H9 (cell line): Measurements from ENCODE around the gene COL23A1. TPM values are rescaled to one million over a fixed set of nuclear protein-coding genes. Genes with fewer than 3 reads are reported as not detected.

Source experiments
- DNase-seq: peaks from one replicate; pipeline ENCODE4 v3.0.0-alpha.2; 2017
- H2AFZ ChIP-seq: one replicate; pipeline ENCODE4 v1.6.1; 2013; ENCODE audit warnings: mild to moderate bottlenecking, low read length, control low read depth, moderate library complexity
- H2AK5ac ChIP-seq: 2 replicates; pipeline ENCODE4 v1.6.1; 2013; ENCODE audit warnings: low read length, control low read depth, mixed read lengths; ENCODE audit not compliant: insufficient read length
- H2BK120ac ChIP-seq: one replicate; pipeline ENCODE4 v1.6.1; 2013; ENCODE audit warnings: low read depth, mild to moderate bottlenecking, low read length, control low read depth, inconsistent platforms; ENCODE audit not compliant: poor library complexity, severe bottlenecking
- H2BK12ac ChIP-seq: 2 replicates; pipeline ENCODE4 v1.6.1; 2013; ENCODE audit warnings: low read length, control low read depth, mixed read lengths, low read depth; ENCODE audit not compliant: insufficient read length
- H2BK15ac ChIP-seq: 2 replicates; pipeline ENCODE4 v1.6.1; 2013; ENCODE audit warnings: low read depth, low read length, control low read depth
- H2BK20ac ChIP-seq: one replicate; pipeline ENCODE4 v1.6.1; 2013; ENCODE audit warnings: low read depth, mild to moderate bottlenecking, low read length, control low read depth, inconsistent platforms; ENCODE audit not compliant: poor library complexity, severe bottlenecking
- H2BK5ac ChIP-seq: 2 replicates; pipeline ENCODE4 v1.6.1; 2013; ENCODE audit warnings: low read length, control low read depth, mixed read lengths; ENCODE audit not compliant: insufficient read length
- H3K14ac ChIP-seq: 2 replicates; pipeline ENCODE4 v1.6.1; 2013; ENCODE audit warnings: low read length, control low read depth; ENCODE audit not compliant: insufficient read depth
- H3K18ac ChIP-seq: 2 replicates; pipeline ENCODE4 v1.6.1; 2013; ENCODE audit warnings: low read depth, mild to moderate bottlenecking, mixed read lengths, low read length, control low read depth; ENCODE audit not compliant: insufficient read length
- H3K23ac ChIP-seq: 2 replicates; pipeline ENCODE4 v1.6.1; 2013; ENCODE audit warnings: low read length, control low read depth, mixed read lengths, low read depth; ENCODE audit not compliant: insufficient read length
- H3K23me2 ChIP-seq: 2 replicates; pipeline ENCODE4 v1.6.1; 2013; ENCODE audit warnings: low read depth, mild to moderate bottlenecking, mixed read lengths, low read length, control low read depth; ENCODE audit not compliant: insufficient read length, poor library complexity, severe bottlenecking
- H3K27ac ChIP-seq: 2 replicates; pipeline ENCODE4 v1.5.1; 2013; ENCODE audit warnings: low read length, control low read depth, mixed read lengths, low read depth; ENCODE audit not compliant: insufficient read length
- H3K27me3 ChIP-seq: 2 replicates; pipeline ENCODE4 v1.6.1; 2013; ENCODE audit warnings: low read length, control low read depth, inconsistent platforms; ENCODE audit not compliant: insufficient read depth
- H3K4ac ChIP-seq: 2 replicates; pipeline ENCODE4 v1.6.1; 2013; ENCODE audit warnings: low read depth, mild to moderate bottlenecking, control low read depth, inconsistent platforms, low read length, moderate library complexity
- H3K4me1 ChIP-seq: 2 replicates; pipeline ENCODE4 v1.6.1; 2013; ENCODE audit warnings: low read length, control low read depth, inconsistent platforms; ENCODE audit not compliant: insufficient read depth
- H3K4me2 ChIP-seq: 2 replicates; pipeline ENCODE4 v1.6.1; 2013; ENCODE audit warnings: low read length, control low read depth, mixed read lengths; ENCODE audit not compliant: insufficient read length, insufficient read depth
- H3K56ac ChIP-seq: 2 replicates; pipeline ENCODE4 v1.6.1; 2013; ENCODE audit warnings: low read depth, mild to moderate bottlenecking, mixed read lengths, low read length, control low read depth; ENCODE audit not compliant: insufficient read length
- H3K79me1 ChIP-seq: 2 replicates; pipeline ENCODE4 v1.6.1; 2013; ENCODE audit warnings: low read depth, mild to moderate bottlenecking, moderate library complexity, low read length, control low read depth, inconsistent platforms; ENCODE audit not compliant: insufficient read depth, poor library complexity, severe bottlenecking
- H3K79me2 ChIP-seq: 2 replicates; pipeline ENCODE4 v1.6.1; 2013; ENCODE audit warnings: low read length, control low read depth, inconsistent platforms; ENCODE audit not compliant: insufficient read depth
- H3K9ac ChIP-seq: 2 replicates; pipeline ENCODE4 v1.6.1; 2013; ENCODE audit warnings: low read length, control low read depth, mixed read lengths; ENCODE audit not compliant: insufficient read length; ENCODE audit errors: extremely low read depth
- H3K9me3 ChIP-seq: one replicate; pipeline ENCODE4 v1.6.1; 2013; ENCODE audit warnings: low read depth, low read length, inconsistent platforms; ENCODE audit not compliant: control insufficient read depth
- H3T11ph ChIP-seq: one replicate; pipeline ENCODE4 v1.6.1; 2013; ENCODE audit warnings: mild to moderate bottlenecking, low read length, control low read depth, inconsistent platforms
- H4K20me1 ChIP-seq: one replicate; pipeline ENCODE4 v1.6.1; 2013; ENCODE audit not compliant: control insufficient read depth, insufficient read length, insufficient read depth
- H4K5ac ChIP-seq: 2 replicates; pipeline ENCODE4 v1.6.1; 2013; ENCODE audit warnings: low read depth, mild to moderate bottlenecking, mixed read lengths, low read length, control low read depth; ENCODE audit not compliant: insufficient read length
- H4K8ac ChIP-seq: replicated peaks from 2 replicates; pipeline ENCODE4 v1.6.1; 2013; ENCODE audit warnings: low read length, control low read depth, mixed read lengths, low read depth; ENCODE audit not compliant: insufficient read length
- H4K91ac ChIP-seq: 2 replicates; pipeline ENCODE4 v1.6.1; 2013; ENCODE audit warnings: low read depth, mild to moderate bottlenecking, moderate library complexity, mixed read lengths, low read length, control low read depth; ENCODE audit not compliant: insufficient read length
- H3K27ac Mint-ChIP-seq, 3 experiments: 2 replicates in 2 of 3; 3 replicates in 1 of 3; pipeline ENCODE4 v1.8.0; 2020 to 2021; ENCODE audit warnings: mixed read lengths in 3 of 3, mild to moderate bottlenecking in 1 of 3, moderate library complexity in 1 of 3
- H3K27me3 Mint-ChIP-seq: 2 replicates; pipeline ENCODE4 v1.8.0; 2021; ENCODE audit warnings: low read depth, mild to moderate bottlenecking, moderate library complexity, mixed read lengths
- H3K36me3 Mint-ChIP-seq, 3 experiments: 2 replicates in 2 of 3; 3 replicates in 1 of 3; pipeline ENCODE4 v1.8.0; 2020 to 2021; ENCODE audit warnings: low read depth in 3 of 3, mixed read lengths in 3 of 3; ENCODE audit not compliant: insufficient read depth in 1 of 3
- H3K4me1 Mint-ChIP-seq, 2 experiments: 2 replicates each; pipeline ENCODE4 v1.8.0; 2020; ENCODE audit warnings: mixed read lengths in 2 of 2
- H3K4me3 Mint-ChIP-seq, 2 experiments: 2 replicates in 1 of 2; 3 replicates in 1 of 2; pipeline ENCODE4 v1.8.0; 2020 to 2021; ENCODE audit warnings: mild to moderate bottlenecking in 2 of 2, mixed read lengths in 2 of 2, moderate library complexity in 1 of 2
- H3K9me3 Mint-ChIP-seq, 2 experiments: 2 replicates in 1 of 2; 3 replicates in 1 of 2; pipeline ENCODE4 v1.8.0; 2020; ENCODE audit warnings: mild to moderate bottlenecking in 2 of 2, mixed read lengths in 2 of 2, moderate library complexity in 1 of 2
- CTCF ChIP-seq: fragments of 200-600 bp; sonication (generic); conservative IDR thresholded peaks from 3 replicates; pipeline ENCODE4 v1.8.0; 2021; ENCODE audit warnings: antibody characterized with exemption, mild to moderate bottlenecking
- WGBS: extraction: QIAGEN DNeasy Blood & Tissue Kit; methylation state at CpG from one replicate; pipeline ENCODE4 v1.1.7; 2013; ENCODE audit warnings: missing lambda C conversion rate, low lambda C conversion rate, mixed read lengths; ENCODE audit not compliant: insufficient read length; ENCODE audit errors: extremely low coverage; 5-methylcytosine and 5-hydroxymethylcytosine counted together
- total RNA-seq: library from RNA; stranded (reverse); gene quantifications from 2 replicates; pipeline ENCODE4 v1.2.1, GENCODE V29; 2021

Gene COL23A1
- total RNA-seq, 1 experiment from 2014 or later: 2.6 TPM

DNA sequence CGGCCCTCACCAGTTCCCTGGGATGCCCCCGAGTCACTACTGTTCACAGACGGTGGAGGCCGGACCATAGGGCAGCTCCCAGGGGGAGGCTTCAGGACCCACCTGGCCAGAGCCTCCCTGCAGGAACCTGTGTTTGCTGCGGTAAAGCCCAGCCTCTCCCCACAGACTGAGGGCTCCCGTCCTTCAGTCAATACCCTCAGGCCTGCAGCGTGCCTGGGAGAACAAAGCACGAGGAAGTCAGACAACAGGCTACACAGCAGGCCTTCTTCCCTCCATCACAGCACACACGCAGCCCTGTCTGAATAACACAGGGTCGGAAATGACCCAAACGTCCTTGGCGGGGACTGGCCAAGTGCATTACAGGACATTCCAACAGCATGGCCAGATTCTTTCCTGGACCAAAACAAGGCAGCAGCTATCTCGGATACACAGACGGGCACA is 34.4 kb downstream of the COL23A1 start:
- Mint-ChIP-seq H3K4me3 (peak overlapping the region in 1 of 2 experiments; percentile 54; a peak in 1 of 5 replicates), H3K4me1 (peaks cover 38 to 43% of the 10 kb centered on the region in 2 experiments), H3K27ac (peak overlapping the region; percentile 66 to 84 (median 76); a peak in 6 of 7 replicates), H3K27me3 (peaks cover 43% of the 10 kb centered on the region), H3K36me3 (peaks cover 0 to 15% (median 0%) of the 10 kb centered on the region in 3 experiments; a peak in 5 of 7 replicates), H3K9me3 (no peaks in the 10 kb centered on the region; a peak in 2 of 5 replicates)
- no CpG with 5 or more reads among the region's 14 CpGs for WGBS
- no peaks in the 10 kb centered on the region; the same call in 1 of the 2 replicates for H3K4me1 ChIP-seq
- H2BK12ac ChIP-seq: no peak overlapping the region
- H3K4ac ChIP-seq: no peak overlapping the region
- H3K18ac ChIP-seq: no peak overlapping the region
- no peak overlapping the region for H3T11ph ChIP-seq
- H4K8ac ChIP-seq: no peak overlapping the region
- H3K79me2 ChIP-seq: no peaks in the 10 kb centered on the region
- no peak overlapping the region for H2AK5ac ChIP-seq
- peak; percentile 94 for DNase-seq
- no peaks in the 10 kb centered on the region; the same call in 1 of the 2 replicates for H3K27me3 ChIP-seq
- no peak overlapping the region for H4K5ac ChIP-seq
- H2BK15ac ChIP-seq: no peak overlapping the region
- H2AFZ ChIP-seq: no peak overlapping the region
- peak overlapping the region; percentile 14 for H3K27ac ChIP-seq
- no peaks in the 10 kb centered on the region for H4K20me1 ChIP-seq
- no peaks in the 10 kb centered on the region for H3K23me2 ChIP-seq
- no peak for TF ChIP-seq CTCF
- no peaks in the 10 kb centered on the region for H3K79me1 ChIP-seq
- no peak overlapping the region for H3K4me2 ChIP-seq
- H3K14ac ChIP-seq: no peak overlapping the region
- no peak overlapping the region for H4K91ac ChIP-seq
- H3K9me3 ChIP-seq: no peaks in the 10 kb centered on the region
- H3K23ac ChIP-seq: no peak overlapping the region
- no peak overlapping the region for H3K56ac ChIP-seq
- no peak overlapping the region for H3K9ac ChIP-seq
- H2BK120ac ChIP-seq: no peak overlapping the region
- no peak overlapping the region for H2BK20ac ChIP-seq
- H2BK5ac ChIP-seq: no peak overlapping the region
